Measurements from ENCODE around the gene PHF14. TPM values are rescaled to one million over a fixed set of nuclear protein-coding genes. Genes with fewer than 3 reads are reported as not detected.
A peak's percentile ranks its signal among the peaks of the same experiment; 100 is the strongest.
"Not testable (repeated sequence)": the region's sequence is repeated elsewhere in the genome, so short reads cannot be mapped to it uniquely, and the experiment has no call there.

Gene PHF14
- total RNA-seq, 1 donor from 2014 or later: 23.1 TPM

GRCh38 chr7:10973942-10974911, 555 bp downstream of the PHF14 start:
- Mint-ChIP-seq H3K4me3 (ENCODE audit: unreplicated experiment) (peak overlapping the region; percentile 88), H3K9me3 (ENCODE audit: low read depth) (no peaks in the 10 kb centered on the region), H3K27me3 (ENCODE audit: low read depth) (no peaks in the 10 kb centered on the region), H3K27ac (ENCODE audit: unreplicated experiment) (peak overlapping the region; percentile 94), H3K4me1 (ENCODE audit: low read depth) (peaks cover 23% of the 10 kb centered on the region), H3K36me3 (ENCODE audit: low read depth) (peaks cover 7% of the 10 kb centered on the region)
- DNase-seq (ENCODE audit: low spot score): no peak
- TF ChIP-seq CTCF (IDR thresholded peaks at IDR 0.05): peak; percentile 25

GRCh38 chr7:10977113-10977512, 3.4 kb downstream of the PHF14 start:
- H3K27ac Mint-ChIP-seq (ENCODE audit: unreplicated experiment): no peak overlapping the region
- H3K9me3 Mint-ChIP-seq (ENCODE audit: low read depth): no peaks in the 10 kb centered on the region
- peaks cover 10% of the 10 kb centered on the region for H3K36me3 Mint-ChIP-seq (ENCODE audit: low read depth)
- no peak overlapping the region for H3K4me3 Mint-ChIP-seq (ENCODE audit: unreplicated experiment)
- H3K27me3 Mint-ChIP-seq (ENCODE audit: low read depth): no peaks in the 10 kb centered on the region
- no peak for DNase-seq (ENCODE audit: low spot score)
- TF ChIP-seq CTCF (IDR thresholded peaks at IDR 0.05): no peak
- H3K4me1 Mint-ChIP-seq (ENCODE audit: low read depth): peaks cover 27% of the 10 kb centered on the region

GRCh38 chr7:10981317-10981716, 7.6 kb downstream of the PHF14 start:
- H3K36me3 Mint-ChIP-seq (ENCODE audit: low read depth): peaks cover 19% of the 10 kb centered on the region
- no peaks in the 10 kb centered on the region for H3K9me3 Mint-ChIP-seq (ENCODE audit: low read depth)
- no peak for TF ChIP-seq CTCF (IDR thresholded peaks at IDR 0.05)
- H3K27ac Mint-ChIP-seq (ENCODE audit: unreplicated experiment): no peak overlapping the region
- H3K27me3 Mint-ChIP-seq (ENCODE audit: low read depth): no peaks in the 10 kb centered on the region
- no peak for DNase-seq (ENCODE audit: low spot score)
- H3K4me3 Mint-ChIP-seq (ENCODE audit: unreplicated experiment): no peak overlapping the region
- peaks cover 11% of the 10 kb centered on the region for H3K4me1 Mint-ChIP-seq (ENCODE audit: low read depth)

GRCh38 chr7:10990748-10991147, 17.1 kb downstream of the PHF14 start:
- H3K9me3 Mint-ChIP-seq (ENCODE audit: low read depth); DNase-seq (ENCODE audit: low spot score); H3K27ac Mint-ChIP-seq (ENCODE audit: unreplicated experiment); H3K4me3 Mint-ChIP-seq (ENCODE audit: unreplicated experiment); H3K4me1 Mint-ChIP-seq (ENCODE audit: low read depth); H3K27me3 Mint-ChIP-seq (ENCODE audit: low read depth): not testable (repeated sequence)
- peaks cover 15% of the 10 kb centered on the region for H3K36me3 Mint-ChIP-seq (ENCODE audit: low read depth)

- Mint-ChIP-seq H3K4me1 (ENCODE audit: low read depth) (peaks cover 16% of the 10 kb centered on the region), H3K36me3 (ENCODE audit: low read depth) (peaks cover 16% of the 10 kb centered on the region)
- H3K27ac Mint-ChIP-seq (ENCODE audit: unreplicated experiment); DNase-seq (ENCODE audit: low spot score); H3K27me3 Mint-ChIP-seq (ENCODE audit: low read depth); H3K4me3 Mint-ChIP-seq (ENCODE audit: unreplicated experiment); H3K9me3 Mint-ChIP-seq (ENCODE audit: low read depth): not testable (repeated sequence)
Measured at GRCh38 chr7:10995482-10996166, 22.0 kb downstream of the PHF14 start.

GRCh38 chr7:10998996-10999757, 25.5 kb downstream of the PHF14 start:
- no peak overlapping the region for H3K27ac Mint-ChIP-seq (ENCODE audit: unreplicated experiment)
- DNase-seq (ENCODE audit: low spot score): no peak
- peaks cover 9% of the 10 kb centered on the region for H3K36me3 Mint-ChIP-seq (ENCODE audit: low read depth)
- peaks cover 12% of the 10 kb centered on the region for H3K4me1 Mint-ChIP-seq (ENCODE audit: low read depth)
- no peaks in the 10 kb centered on the region for H3K27me3 Mint-ChIP-seq (ENCODE audit: low read depth)
- no peak for TF ChIP-seq CTCF (IDR thresholded peaks at IDR 0.05)
- no peak overlapping the region for H3K4me3 Mint-ChIP-seq (ENCODE audit: unreplicated experiment)
- peaks cover 5% of the 10 kb centered on the region for H3K9me3 Mint-ChIP-seq (ENCODE audit: low read depth)
